Globus pallidus (tissue), 1 donor: ENCODE data around the gene OXLD1.
A peak's percentile ranks its signal among the peaks of the same experiment; 100 is the strongest.

Experiments
- DNase-seq: peaks from one replicate; pipeline ENCODE4 v3.0.0-alpha.2; 2015; ENCODE audit warnings: low spot score

Gene OXLD1

GRCh38 chr17:81666342-81667191, at the start of gene OXLD1, which contains the start of gene CCDC137:
TSS of gene OXLD1 (minus strand) at chr17:81666605. CDS start at chr17:81666577, 28 bp downstream.
TSS of gene CCDC137 (plus strand) at chr17:81666737. CDS start at chr17:81666767, 30 bp downstream.
- DNase-seq: peak; percentile 92

- DNase-seq: no peak
Observed at GRCh38 chr17:81715107-81715871, 48.9 kb upstream of the OXLD1 start.

GRCh38 chr17:81714412-81715106, 48.2 kb upstream of the OXLD1 start:
- no peak for DNase-seq

GRCh38 chr17:81713556-81714411, 47.4 kb upstream of the OXLD1 start:
- no peak for DNase-seq

- DNase-seq: no peak
Observed at GRCh38 chr17:81713004-81713555, 46.7 kb upstream of the OXLD1 start.

GRCh38 chr17:81712468-81713003, 46.1 kb upstream of the OXLD1 start:
- no peak for DNase-seq

GRCh38 chr17:81711814-81712467, 45.5 kb upstream of the OXLD1 start, which contains the start of gene SLC25A10:
TSS of gene SLC25A10 (plus strand) at chr17:81712284. CDS start at chr17:81712427, 143 bp downstream.
- peak; percentile 63 for DNase-seq

- no peak for DNase-seq
Observed at GRCh38 chr17:81710514-81711308, 44.3 kb upstream of the OXLD1 start.

- DNase-seq: no peak
Observed at GRCh38 chr17:81708739-81709185, 42.4 kb upstream of the OXLD1 start.

GRCh38 chr17:81707725-81708646, 41.6 kb upstream of the OXLD1 start:
- DNase-seq: no peak

- no peak for DNase-seq
Observed at GRCh38 chr17:81706757-81707624, 40.6 kb upstream of the OXLD1 start.

- no peak for DNase-seq
Observed at GRCh38 chr17:81706232-81706611, 39.8 kb upstream of the OXLD1 start.

- DNase-seq: no peak
Observed at GRCh38 chr17:81705518-81706231, 39.3 kb upstream of the OXLD1 start.

GRCh38 chr17:81703747-81704654, 37.6 kb upstream of the OXLD1 start:
- DNase-seq: no peak
